Astrocyte (in vitro differentiated cells and primary cell): Measurements from ENCODE around the gene PKHD1. TPM values are rescaled to one million over a fixed set of nuclear protein-coding genes. Genes with fewer than 3 reads are reported as not detected.

Experiments used
- DNase-seq: peaks from one replicate; pipeline ENCODE4 v3.0.0-alpha.2; 2010; ENCODE audit warnings: low read depth
- FAIRE-seq: peaks from 2 replicates; lab custom pipeline; 2011; peaks lifted over from hg19 to GRCh38; lab: Jason Lieb, UNC
- H2AFZ ChIP-seq: 2 replicates; pipeline ENCODE4 v1.6.0; 2012; ENCODE audit warnings: low read depth, low read length, inconsistent platforms
- H3K27ac ChIP-seq: 2 replicates; pipeline ENCODE4 v1.5.1; 2011; ENCODE audit warnings: low read depth, low read length, inconsistent platforms
- H3K27me3 ChIP-seq: 2 replicates; pipeline ENCODE4 v1.6.0; 2011; ENCODE audit warnings: low read length, inconsistent platforms; ENCODE audit not compliant: insufficient read depth
- H3K36me3 ChIP-seq: 2 replicates; pipeline ENCODE4 v1.5.1; 2011; ENCODE audit warnings: low read length, inconsistent platforms; ENCODE audit not compliant: insufficient read depth
- H3K4me1 ChIP-seq: 2 replicates; pipeline ENCODE4 v1.5.1; 2011; ENCODE audit warnings: low read length, inconsistent platforms; ENCODE audit not compliant: insufficient read depth
- H3K4me2 ChIP-seq: 2 replicates; pipeline ENCODE4 v1.6.0; 2012; ENCODE audit warnings: low read length, inconsistent platforms
- H3K4me3 ChIP-seq: 2 replicates; pipeline ENCODE4 v1.5.1; 2011; ENCODE audit warnings: low read depth, mild to moderate bottlenecking, low read length, inconsistent platforms; ENCODE audit not compliant: insufficient read depth
- H3K79me2 ChIP-seq: 2 replicates; pipeline ENCODE4 v1.6.0; 2012; ENCODE audit warnings: mild to moderate bottlenecking, low read length, inconsistent platforms; ENCODE audit not compliant: insufficient read depth
- H3K9ac ChIP-seq: 2 replicates; pipeline ENCODE4 v1.6.0; 2012; ENCODE audit warnings: mild to moderate bottlenecking, low read length, inconsistent platforms
- H3K9me3 ChIP-seq: 2 replicates; pipeline ENCODE4 v1.5.1; 2012; ENCODE audit warnings: low read depth, mild to moderate bottlenecking, low read length, inconsistent platforms; ENCODE audit not compliant: insufficient read depth
- H4K20me1 ChIP-seq: 2 replicates; pipeline ENCODE4 v1.6.0; 2012; ENCODE audit warnings: low read length, inconsistent platforms; ENCODE audit not compliant: insufficient read depth
- H3K27ac Mint-ChIP-seq: one replicate; pipeline ENCODE4 v1.8.0; 2021; ENCODE audit warnings: mild to moderate bottlenecking, mixed read lengths; ENCODE audit not compliant: unreplicated experiment
- H3K27me3 Mint-ChIP-seq: one replicate; pipeline ENCODE4 v1.8.0; 2021; ENCODE audit warnings: low read depth, mixed read lengths; ENCODE audit not compliant: unreplicated experiment
- H3K36me3 Mint-ChIP-seq: one replicate; pipeline ENCODE4 v1.8.0; 2021; ENCODE audit warnings: low read depth, mixed read lengths; ENCODE audit not compliant: unreplicated experiment
- H3K4me1 Mint-ChIP-seq: one replicate; pipeline ENCODE4 v1.8.0; 2021; ENCODE audit warnings: low read depth, mixed read lengths; ENCODE audit not compliant: unreplicated experiment
- H3K4me3 Mint-ChIP-seq: one replicate; pipeline ENCODE4 v1.8.0; 2021; ENCODE audit warnings: mild to moderate bottlenecking, moderate library complexity, mixed read lengths; ENCODE audit not compliant: unreplicated experiment
- H3K9me3 Mint-ChIP-seq: one replicate; pipeline ENCODE4 v1.8.0; 2021; ENCODE audit warnings: mild to moderate bottlenecking, mixed read lengths; ENCODE audit not compliant: unreplicated experiment
- CTCF ChIP-seq: IDR thresholded peaks from 2 replicates; pipeline ENCODE4 v1.5.1; 2011; ENCODE audit warnings: low read depth, mild to moderate bottlenecking, inconsistent platforms, low read length, moderate library complexity; ENCODE audit not compliant: insufficient read depth
- EZH2 ChIP-seq: IDR thresholded peaks from 2 replicates; pipeline ENCODE4 v1.6.1; 2012; ENCODE audit warnings: mild to moderate bottlenecking, low read length, inconsistent platforms; ENCODE audit not compliant: insufficient read depth
- total RNA-seq: library from RNA; stranded (reverse); gene quantifications from 2 replicates; pipeline ENCODE4 v1.2.1, GENCODE V29; 2021

Gene PKHD1
- total RNA-seq, 1 donor from 2014 or later, result 0.16 TPM

GRCh38 chr6:51630011-51630410, 457.4 kb downstream of the PKHD1 start:
- H3K27me3 Mint-ChIP-seq, result no peaks in the 10 kb centered on the region
- no peaks in the 10 kb centered on the region for H3K9me3 Mint-ChIP-seq
- H3K4me1 Mint-ChIP-seq, result no peaks in the 10 kb centered on the region
- Histone ChIP-seq H4K20me1 (no peaks in the 10 kb centered on the region), H3K79me2 (no peaks in the 10 kb centered on the region), H3K4me3 (no peak overlapping the region), H3K27ac (no peak overlapping the region), H3K9ac (no peak overlapping the region), H3K4me2 (no peak overlapping the region), H2AFZ (no peak overlapping the region), H3K4me1 (no peaks in the 10 kb centered on the region), H3K36me3 (no peaks in the 10 kb centered on the region), H3K27me3 (no peaks in the 10 kb centered on the region), H3K9me3 (no peaks in the 10 kb centered on the region)
- no peaks in the 10 kb centered on the region for H3K36me3 Mint-ChIP-seq
- TF ChIP-seq EZH2 (no peak), CTCF (no peak)
- DNase-seq (no peak), FAIRE-seq (no peak)
- no peak overlapping the region for H3K4me3 Mint-ChIP-seq
- no peak overlapping the region for H3K27ac Mint-ChIP-seq

GRCh38 chr6:51626391-51626790, 461.0 kb downstream of the PKHD1 start:
- Histone ChIP-seq H3K4me1 (no peaks in the 10 kb centered on the region), H3K9ac (no peak overlapping the region), H4K20me1 (no peaks in the 10 kb centered on the region), H3K27ac (no peak overlapping the region), H3K4me2 (no peak overlapping the region), H3K9me3 (no peaks in the 10 kb centered on the region), H3K79me2 (no peaks in the 10 kb centered on the region), H2AFZ (no peak overlapping the region), H3K4me3 (no peak overlapping the region), H3K36me3 (no peaks in the 10 kb centered on the region), H3K27me3 (no peaks in the 10 kb centered on the region)
- H3K27ac Mint-ChIP-seq, result no peak overlapping the region
- no peak overlapping the region for H3K4me3 Mint-ChIP-seq
- TF ChIP-seq EZH2 (no peak), CTCF (no peak)
- no peaks in the 10 kb centered on the region for H3K36me3 Mint-ChIP-seq
- H3K9me3 Mint-ChIP-seq, result no peaks in the 10 kb centered on the region
- no peaks in the 10 kb centered on the region for H3K4me1 Mint-ChIP-seq
- H3K27me3 Mint-ChIP-seq, result no peaks in the 10 kb centered on the region
- FAIRE-seq (no peak), DNase-seq (no peak)

- Histone ChIP-seq H3K9ac (no peak overlapping the region), H4K20me1 (no peaks in the 10 kb centered on the region), H3K27me3 (no peaks in the 10 kb centered on the region), H3K4me1 (no peaks in the 10 kb centered on the region), H3K27ac (no peak overlapping the region), H3K4me3 (no peak overlapping the region), H2AFZ (no peak overlapping the region), H3K4me2 (no peak overlapping the region), H3K79me2 (no peaks in the 10 kb centered on the region), H3K9me3 (no peaks in the 10 kb centered on the region), H3K36me3 (no peaks in the 10 kb centered on the region)
- no peak for FAIRE-seq
- no peak for TF ChIP-seq EZH2
- Mint-ChIP-seq H3K36me3 (no peaks in the 10 kb centered on the region), H3K27ac (no peak overlapping the region), H3K4me3 (no peak overlapping the region), H3K27me3 (no peaks in the 10 kb centered on the region), H3K9me3 (no peaks in the 10 kb centered on the region), H3K4me1 (peaks cover 2% of the 10 kb centered on the region)
- no peak for DNase-seq
Measured at GRCh38 chr6:51625566-51625965, 461.8 kb downstream of the PKHD1 start.
